Stomach (tissue), 9 donors: ENCODE measurements around the gene PALB2. TPM values are rescaled to one million over a fixed set of nuclear protein-coding genes. Genes with fewer than 3 reads are reported as not detected.

ENCODE experiments used
- DNase-seq, 2 donors: peaks; one replicate each; pipeline versions ENCODE4 v3.0.0 to v3.0.0-alpha.2; 2013 to 2019
- H3K27ac ChIP-seq, 5 donors: fragments of 200-600 bp in 4 of 5; sonication (generic) in 4 of 5; one replicate each; pipeline ENCODE4 v1.5.1; 2013 to 2019; ENCODE audit warnings: mild to moderate bottlenecking in 1 of 5, moderate library complexity in 1 of 5
- H3K27me3 ChIP-seq, 3 donors: fragments of 200-600 bp; sonication (generic); one replicate each; pipeline ENCODE4 v1.5.1; 2017 to 2019; ENCODE audit warnings: mixed run types in 1 of 3
- H3K36me3 ChIP-seq, 4 donors: fragments of 200-600 bp; sonication (generic); 1 replicate in 3 of 4; 2 replicates in 1 of 4; pipeline ENCODE4 v1.5.1; 2016 to 2019
- H3K4me1 ChIP-seq, 4 donors: fragments of 200-600 bp; sonication (generic); one replicate each; pipeline ENCODE4 v1.5.1; 2016 to 2019
- H3K4me3 ChIP-seq, 4 donors: fragments of 200-600 bp; sonication (generic) in 3 of 4; one replicate each; pipeline ENCODE4 v1.5.1; 2016 to 2019; ENCODE audit warnings: mild to moderate bottlenecking in 1 of 4
- H3K9me3 ChIP-seq, 4 donors: fragments of 200-600 bp; sonication (generic); one replicate each; pipeline ENCODE4 v1.5.1; 2016 to 2019
- EP300 ChIP-seq: sonication (generic); formaldehyde crosslinking; IDR thresholded peaks from one replicate; pipeline ENCODE4 v1.6.1; 2017; ENCODE audit warnings: antibody characterized with exemption
- POLR2A ChIP-seq, 4 donors: fragments of 450-650 bp; IDR thresholded peaks; one replicate each; pipeline ENCODE4 v1.6.1; 2016; ENCODE audit warnings: antibody characterized with exemption in 4 of 4, control low read depth in 2 of 4, mild to moderate bottlenecking in 1 of 4, moderate library complexity in 1 of 4
- POLR2AphosphoS5 ChIP-seq, 3 donors: sonication (generic); formaldehyde crosslinking; IDR thresholded peaks; one replicate each; pipeline ENCODE4 v1.6.1; 2016; ENCODE audit warnings: antibody characterized with exemption in 3 of 3
- WGBS, 5 donors: extraction: QIAGEN DNeasy Blood & Tissue Kit in 3 of 5; methylation state at CpG; one replicate each; pipeline versions ENCODE4 v1.1.5 to v1.1.7; 2013 to 2018; 5-methylcytosine and 5-hydroxymethylcytosine counted together
- intact Hi-C: fragments of 100-400 bp; cut with DNase I; formaldehyde crosslinking; loops from one replicate; pipeline ENCODE4 v1.15.1; 2023; ENCODE audit warnings: low total_unique reads
- polyA plus RNA-seq, 3 donors: library from polyadenylated mRNA; stranded (reverse); fragments of 200-250 nt; gene quantifications; one replicate each; pipeline ENCODE4 v1.2.3, GENCODE V29; 2013
- total RNA-seq, 5 donors: library from RNA; depleted of rRNA; stranded (reverse); fragments of >200 nt; gene quantifications; one replicate each; pipeline versions ENCODE4 v1.1.0 to v1.2.3, GENCODE V29; 2014 to 2016
- TF ChIP-seq, protein P1 (sequence below), 7 experiments: fragments of 450-650 bp in 4 of 7; fragments of 200-600 bp in 3 of 7; sonication (generic) in 3 of 7; IDR thresholded peaks; one replicate each; pipeline ENCODE4 v1.5.1; 2016 to 2019; ENCODE audit warnings: antibody characterized with exemption in 7 of 7, control low read depth in 2 of 7, mild to moderate bottlenecking in 1 of 7
- donor health status: healthy with polysubstance abuse.
- donor health status: Bipolar disorder and iron deficiency.
- donor health status: healthy.

Gene PALB2
- total and polyA plus RNA-seq, 8 donors, result 2.6 to 86.6 (median 12.9) TPM

DNA sequence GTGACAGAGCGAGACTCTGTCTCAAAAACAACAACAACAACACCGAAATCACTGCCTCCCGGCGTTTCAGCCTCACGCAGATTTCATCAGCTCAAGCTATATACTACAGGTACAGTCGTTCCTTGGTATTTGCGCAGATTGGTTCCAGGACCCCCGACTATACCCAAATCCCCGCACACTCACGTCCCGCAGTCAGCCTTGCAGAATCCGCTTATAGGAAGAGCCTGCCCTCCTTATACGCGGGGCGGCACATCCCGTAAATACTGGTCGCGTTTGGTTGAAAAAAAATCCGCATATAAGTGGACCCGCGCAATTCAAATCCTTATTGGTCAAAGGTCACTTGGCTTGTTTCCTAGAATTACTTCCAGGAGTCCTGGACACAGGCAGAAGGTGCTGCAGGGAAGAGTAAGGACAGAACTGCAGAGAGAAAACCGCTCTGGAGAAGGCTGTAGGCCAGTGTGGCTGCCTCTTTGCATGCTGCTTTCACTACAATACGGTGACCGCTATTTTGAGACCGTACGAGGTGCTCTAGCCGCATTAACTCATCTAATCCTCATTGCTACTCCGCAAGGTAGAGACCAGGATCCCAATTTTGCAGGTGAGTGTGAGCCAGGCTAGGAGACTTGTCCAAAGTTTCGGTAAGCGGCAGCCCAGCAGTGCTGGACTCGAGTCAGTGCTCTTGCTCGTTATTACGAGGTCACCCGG lies 45.7 kb downstream of the PALB2 start:
- intact Hi-C loops, result no loop called here
- TF ChIP-seq POLR2AphosphoS5 (IDR thresholded peaks at IDR 0.05), result no peak
- TF ChIP-seq EP300, result no peak
- TF ChIP-seq POLR2A (IDR thresholded peaks at IDR 0.05), result no peak
- TF ChIP-seq, protein P1, sequence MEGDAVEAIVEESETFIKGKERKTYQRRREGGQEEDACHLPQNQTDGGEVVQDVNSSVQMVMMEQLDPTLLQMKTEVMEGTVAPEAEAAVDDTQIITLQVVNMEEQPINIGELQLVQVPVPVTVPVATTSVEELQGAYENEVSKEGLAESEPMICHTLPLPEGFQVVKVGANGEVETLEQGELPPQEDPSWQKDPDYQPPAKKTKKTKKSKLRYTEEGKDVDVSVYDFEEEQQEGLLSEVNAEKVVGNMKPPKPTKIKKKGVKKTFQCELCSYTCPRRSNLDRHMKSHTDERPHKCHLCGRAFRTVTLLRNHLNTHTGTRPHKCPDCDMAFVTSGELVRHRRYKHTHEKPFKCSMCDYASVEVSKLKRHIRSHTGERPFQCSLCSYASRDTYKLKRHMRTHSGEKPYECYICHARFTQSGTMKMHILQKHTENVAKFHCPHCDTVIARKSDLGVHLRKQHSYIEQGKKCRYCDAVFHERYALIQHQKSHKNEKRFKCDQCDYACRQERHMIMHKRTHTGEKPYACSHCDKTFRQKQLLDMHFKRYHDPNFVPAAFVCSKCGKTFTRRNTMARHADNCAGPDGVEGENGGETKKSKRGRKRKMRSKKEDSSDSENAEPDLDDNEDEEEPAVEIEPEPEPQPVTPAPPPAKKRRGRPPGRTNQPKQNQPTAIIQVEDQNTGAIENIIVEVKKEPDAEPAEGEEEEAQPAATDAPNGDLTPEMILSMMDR (IDR thresholded peaks at IDR 0.05), result no peak
- WGBS, 5 donors, result 12 to 24% (median 14%) methylated on average over 28 to 34 of the region's 34 CpGs

DNA sequence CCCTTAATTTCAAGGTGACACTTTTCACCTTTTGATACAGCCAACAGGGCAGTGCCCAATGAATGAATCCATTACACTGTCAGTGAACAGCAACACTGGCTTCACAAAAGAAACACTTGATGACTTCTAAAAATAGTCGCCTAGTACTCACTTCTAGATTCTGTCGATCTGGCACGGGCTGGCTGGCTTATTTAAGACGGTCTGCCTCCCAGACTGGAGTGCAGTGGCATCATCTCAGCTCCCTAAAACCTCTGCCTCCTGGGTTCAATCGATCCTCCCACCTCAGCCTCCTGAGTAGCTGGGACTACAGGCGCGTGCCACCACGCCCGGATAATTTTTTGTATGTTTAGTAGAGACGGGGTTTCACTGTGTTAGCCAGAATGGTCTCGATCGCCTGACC lies 46.9 kb downstream of the PALB2 start:
- H3K27me3 ChIP-seq, result no peaks in the 10 kb centered on the region
- peaks cover 21 to 53% (median 46%) of the 10 kb centered on the region in 4 donors for H3K36me3 ChIP-seq
- intact Hi-C loops, result no loop called here
- DNase-seq, result no peak
- TF ChIP-seq, protein P1 (IDR thresholded peaks at IDR 0.05), result no peak
- TF ChIP-seq EP300 (no peak), POLR2AphosphoS5 (IDR thresholded peaks at IDR 0.05) (no peak), POLR2A (IDR thresholded peaks at IDR 0.05) (no peak)
- H3K27ac ChIP-seq, result no peak overlapping the region
- H3K9me3 ChIP-seq, result no peaks in the 10 kb centered on the region
- H3K4me3 ChIP-seq, result peak overlapping the region in 1 of 4 donors; percentile 99
- peaks cover 12 to 49% (median 33%) of the 10 kb centered on the region in 4 donors for H3K4me1 ChIP-seq
- WGBS, 5 donors, result 93 to 97% (median 95%) methylated on average over 12 of the region's 12 CpGs

More for the DNA sequence above, 45.7 kb downstream of the PALB2 start:
- Histone ChIP-seq H3K27ac (peak overlapping the region; percentile 81 to 91 (median 84)), H3K4me3 (peak overlapping the region; percentile 95 to 99 (median 98)), H3K9me3 (no peaks in the 10 kb centered on the region), H3K27me3 (no peaks in the 10 kb centered on the region), H3K4me1 (peaks cover 12 to 49% (median 33%) of the 10 kb centered on the region in 4 donors), H3K36me3 (peaks cover 11 to 42% (median 34%) of the 10 kb centered on the region in 4 donors)
- peak in 1 of 2 donors; percentile 31 for DNase-seq

DNA sequence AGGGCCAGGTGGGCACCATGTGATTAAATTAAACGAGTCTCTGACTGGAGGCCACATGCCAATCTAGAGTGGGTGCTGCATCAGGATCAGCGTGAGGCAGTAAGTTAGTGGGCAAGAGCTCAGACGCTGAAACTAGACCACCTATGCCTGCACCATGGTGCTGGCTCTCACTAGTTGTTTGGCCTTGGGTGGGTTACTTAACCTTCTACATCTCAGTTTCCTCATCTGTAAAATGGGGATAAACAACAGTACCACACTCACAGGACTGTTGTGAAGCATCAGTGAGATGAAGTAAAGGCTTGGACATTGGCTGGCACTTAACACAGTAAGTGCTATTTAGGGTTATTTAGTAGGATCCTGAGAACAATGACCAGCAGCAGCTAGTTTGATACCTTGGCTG lies 50.9 kb downstream of the PALB2 start:
- Histone ChIP-seq H3K36me3 (peaks cover 41 to 93% (median 86%) of the 10 kb centered on the region in 4 donors), H3K27ac (no peak overlapping the region), H3K4me3 (no peak overlapping the region), H3K4me1 (peaks cover 9 to 35% (median 27%) of the 10 kb centered on the region in 4 donors), H3K9me3 (no peaks in the 10 kb centered on the region), H3K27me3 (no peaks in the 10 kb centered on the region)
- intact Hi-C loops, result no loop called here
- TF ChIP-seq EP300 (no peak), POLR2A (IDR thresholded peaks at IDR 0.05) (no peak), POLR2AphosphoS5 (IDR thresholded peaks at IDR 0.05) (no peak)
- TF ChIP-seq, protein P1 (IDR thresholded peaks at IDR 0.05), result no peak
- 67 to 98% (median 96%) methylated on average over 3 of the region's 3 CpGs for WGBS, 5 donors
- no peak for DNase-seq

DNA sequence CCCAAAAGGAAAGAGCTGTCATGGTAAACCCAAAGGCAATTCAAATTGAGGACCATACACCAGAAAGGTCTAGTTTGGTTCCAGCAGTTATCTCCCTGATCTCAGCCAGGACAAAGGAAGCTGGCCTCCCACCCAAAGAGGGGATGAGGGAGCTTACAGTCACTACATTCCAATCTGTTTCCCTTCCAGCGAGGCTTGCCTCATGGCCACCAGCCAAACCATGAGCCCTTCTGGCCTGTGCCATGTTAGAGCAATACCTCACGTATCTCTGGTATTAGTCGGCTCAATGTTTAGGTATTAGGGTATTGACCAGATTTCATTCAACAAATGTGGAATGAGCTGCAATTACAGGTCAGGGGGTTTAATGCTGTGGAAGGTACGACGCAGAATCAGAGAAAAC lies 53.4 kb downstream of the PALB2 start:
- intact Hi-C loops, result no loop called here
- no peaks in the 10 kb centered on the region for H3K9me3 ChIP-seq
- TF ChIP-seq, protein P1 (IDR thresholded peaks at IDR 0.05), result no peak
- TF ChIP-seq POLR2A (IDR thresholded peaks at IDR 0.05), result no peak
- TF ChIP-seq POLR2AphosphoS5 (IDR thresholded peaks at IDR 0.05), result no peak
- no peak for TF ChIP-seq EP300
- no peak for DNase-seq
- H3K4me1 ChIP-seq, result peaks cover 0 to 11% (median 5%) of the 10 kb centered on the region in 4 donors
- no peaks in the 10 kb centered on the region for H3K27me3 ChIP-seq
- H3K27ac ChIP-seq, result no peak overlapping the region
- H3K36me3 ChIP-seq, result peaks cover 51 to 98% (median 96%) of the 10 kb centered on the region in 4 donors
- 79 to 90% (median 85%) methylated on average over 5 of the region's 5 CpGs for WGBS, 5 donors
- no peak overlapping the region for H3K4me3 ChIP-seq
